Right lobe of liver (tissue), 6 donors: Measurements from ENCODE around the gene ZFPL1. TPM values are rescaled to one million over a fixed set of nuclear protein-coding genes. Genes with fewer than 3 reads are reported as not detected.

Experiments used
- ATAC-seq, 4 donors: fragments of 200-7000 bp; cut with Tn5 transposase; one replicate each; pipeline ENCODE4 v1.9.1; 2020; ENCODE audit warnings: mild to moderate bottlenecking in 4 of 4, moderate library complexity in 4 of 4
- DNase-seq, 3 donors: peaks; one replicate each; pipeline ENCODE4 v3.0.0-alpha.2; 2020
- H3K27ac ChIP-seq, 3 donors: fragments of 200-600 bp; one replicate each; pipeline ENCODE4 v1.8.0; 2022
- H3K27me3 ChIP-seq, 2 donors: fragments of 200-600 bp; one replicate each; pipeline ENCODE4 v1.8.0; 2022
- H3K36me3 ChIP-seq, 4 donors: fragments of 200-600 bp; sonication (generic) in 1 of 4; one replicate each; pipeline versions ENCODE4 v1.5.1 to v1.8.0; 2017 to 2022; ENCODE audit warnings: control low read depth in 1 of 4
- H3K4me1 ChIP-seq, 4 donors: fragments of 200-600 bp; sonication (generic) in 1 of 4; one replicate each; pipeline versions ENCODE4 v1.5.1 to v1.8.0; 2017 to 2022; ENCODE audit warnings: control low read depth in 1 of 4
- H3K4me3 ChIP-seq, 3 donors: fragments of 200-600 bp; one replicate each; pipeline ENCODE4 v1.8.0; 2022
- H3K9me3 ChIP-seq, 4 donors: fragments of 200-600 bp; sonication (generic) in 1 of 4; one replicate each; pipeline versions ENCODE4 v1.5.1 to v1.8.0; 2017 to 2022; ENCODE audit warnings: control low read depth in 1 of 4
- POLR2A ChIP-seq: fragments of 450-650 bp; IDR thresholded peaks from one replicate; pipeline ENCODE4 v1.6.1; 2017; ENCODE audit warnings: antibody characterized with exemption, mild to moderate bottlenecking
- WGBS: methylation state at CpG from one replicate; pipeline ENCODE4 v1.1.6; 2018; ENCODE audit warnings: low coverage, low lambda C conversion rate; ENCODE audit not compliant: insufficient coverage; ENCODE audit errors: missing lambda C conversion rate; 5-methylcytosine and 5-hydroxymethylcytosine counted together
- intact Hi-C, 2 donors: fragments of 100-400 bp; cut with DNase I; formaldehyde crosslinking; loops; one replicate each; pipeline versions ENCODE4 v1.11.2 to v1.14.1; 2022
- total RNA-seq, 6 experiments: library from RNA; depleted of rRNA in 2 of 6; stranded (reverse); fragments of >200 nt in 2 of 6; fragmentation: NEBNext Ultra II Directional in 3 of 6; extraction: Animal tissue kit (Norgen Biotek cat#: 25700) in 3 of 6; gene quantifications; one replicate each; pipeline versions ENCODE4 v1.1.0 to v1.2.4, GENCODE V29; 2016 to 2023
- TF ChIP-seq, protein P1 (sequence below), 4 donors: fragments of 200-600 bp in 3 of 4; fragments of 450-650 bp in 1 of 4; IDR thresholded peaks; one replicate each; pipeline versions ENCODE4 v1.5.1 to v1.8.0; 2016 to 2022; ENCODE audit warnings: antibody characterized with exemption in 4 of 4, mild to moderate bottlenecking in 2 of 4
- donor health status: DM: no; HTN: yes; CAD: no.
- donor health status: DM: no; HTN: no; CAD: no.
- donor health status: DM: no; HTN: no; CAD: no.
- donor health status: DM: no; HTN: yes; CAD: no.
- donor health status: DM: no; HTN: yes; CAD: no.

ZFPL1 gene
- total RNA-seq, 6 experiments from 2014 or later, result 15.4 to 22.4 (median 18.0) TPM

- 83% methylated on average over 3 of the region's 5 CpGs for WGBS
- Histone ChIP-seq H3K36me3 (no peaks in the 10 kb centered on the region), H3K27ac (no peak overlapping the region), H3K27me3 (no peaks in the 10 kb centered on the region), H3K4me3 (no peak overlapping the region), H3K9me3 (no peaks in the 10 kb centered on the region), H3K4me1 (peaks cover 0 to 11% (median 3%) of the 10 kb centered on the region in 4 donors)
- DNase-seq (no peak), ATAC-seq (no peak)
- TF ChIP-seq, protein P1, sequence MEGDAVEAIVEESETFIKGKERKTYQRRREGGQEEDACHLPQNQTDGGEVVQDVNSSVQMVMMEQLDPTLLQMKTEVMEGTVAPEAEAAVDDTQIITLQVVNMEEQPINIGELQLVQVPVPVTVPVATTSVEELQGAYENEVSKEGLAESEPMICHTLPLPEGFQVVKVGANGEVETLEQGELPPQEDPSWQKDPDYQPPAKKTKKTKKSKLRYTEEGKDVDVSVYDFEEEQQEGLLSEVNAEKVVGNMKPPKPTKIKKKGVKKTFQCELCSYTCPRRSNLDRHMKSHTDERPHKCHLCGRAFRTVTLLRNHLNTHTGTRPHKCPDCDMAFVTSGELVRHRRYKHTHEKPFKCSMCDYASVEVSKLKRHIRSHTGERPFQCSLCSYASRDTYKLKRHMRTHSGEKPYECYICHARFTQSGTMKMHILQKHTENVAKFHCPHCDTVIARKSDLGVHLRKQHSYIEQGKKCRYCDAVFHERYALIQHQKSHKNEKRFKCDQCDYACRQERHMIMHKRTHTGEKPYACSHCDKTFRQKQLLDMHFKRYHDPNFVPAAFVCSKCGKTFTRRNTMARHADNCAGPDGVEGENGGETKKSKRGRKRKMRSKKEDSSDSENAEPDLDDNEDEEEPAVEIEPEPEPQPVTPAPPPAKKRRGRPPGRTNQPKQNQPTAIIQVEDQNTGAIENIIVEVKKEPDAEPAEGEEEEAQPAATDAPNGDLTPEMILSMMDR (IDR thresholded peaks at IDR 0.05), result no peak
- intact Hi-C loops, result no loop called here
These were observed 39.0 kb upstream of the ZFPL1 start for GRCh38 chr11:65045061-65045460.

GRCh38 chr11:65045728-65046127 lies 38.3 kb upstream of the ZFPL1 start:
- 93% methylated on average over 3 of the region's 7 CpGs for WGBS
- Histone ChIP-seq H3K27me3 (no peaks in the 10 kb centered on the region), H3K36me3 (no peaks in the 10 kb centered on the region), H3K9me3 (no peaks in the 10 kb centered on the region), H3K4me3 (no peak overlapping the region), H3K27ac (no peak overlapping the region), H3K4me1 (peaks cover 0 to 6% (median 3%) of the 10 kb centered on the region in 4 donors)
- ATAC-seq (no peak), DNase-seq (no peak)
- TF ChIP-seq, protein P1 (IDR thresholded peaks at IDR 0.05), result no peak
- no peak for TF ChIP-seq POLR2A
- intact Hi-C loops, result no loop called here

DNA sequence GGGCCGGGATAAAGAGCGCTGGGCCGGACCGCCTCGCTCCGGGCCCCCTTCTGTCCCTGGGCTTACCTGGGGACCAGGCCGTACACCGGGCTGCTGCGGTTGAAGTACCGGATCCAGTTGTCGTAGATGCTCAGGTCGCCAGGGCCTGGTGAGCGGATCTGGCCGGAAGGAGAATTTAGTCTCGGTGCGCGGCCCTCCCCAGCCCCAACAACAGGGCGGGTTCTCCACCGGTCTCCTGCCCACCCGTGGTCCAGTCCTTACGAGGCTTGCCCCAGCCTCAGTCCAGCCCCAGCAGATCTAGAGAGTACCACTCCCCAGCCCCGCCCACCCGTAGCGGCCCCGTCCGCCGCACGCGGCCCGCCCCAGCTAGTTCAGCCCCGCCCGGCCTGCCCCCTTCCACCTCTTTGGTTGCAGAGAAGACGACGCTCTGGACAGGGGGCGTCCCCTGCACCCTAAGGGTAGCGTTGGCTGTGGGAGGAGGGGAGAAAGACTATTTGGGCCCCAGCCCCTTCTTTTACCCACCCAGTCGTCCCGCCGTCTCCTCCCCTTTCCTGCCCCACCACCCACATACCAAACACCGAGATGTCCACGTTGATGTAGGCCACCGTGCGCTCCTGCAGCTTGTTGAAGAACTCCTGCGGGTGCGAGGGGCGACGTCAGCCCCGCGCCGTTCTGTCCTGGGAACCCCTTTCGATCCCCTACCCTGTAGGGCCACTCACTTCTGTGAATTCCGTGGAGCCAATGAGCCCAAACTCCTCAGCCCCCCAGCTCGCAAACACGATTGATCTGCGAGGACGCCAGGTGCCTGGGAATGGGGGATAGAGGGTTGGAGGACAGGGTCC lies 36.2 kb upstream of the ZFPL1 start:
- WGBS, result 40% methylated on average over 21 of the region's 56 CpGs
- no peak overlapping the region for H3K27ac ChIP-seq
- H3K27me3 ChIP-seq, result no peaks in the 10 kb centered on the region
- no peak for DNase-seq
- H3K36me3 ChIP-seq, result no peaks in the 10 kb centered on the region
- peak overlapping the region; percentile 25 to 39 (median 36) for H3K4me3 ChIP-seq
- no peaks in the 10 kb centered on the region for H3K4me1 ChIP-seq
- no peaks in the 10 kb centered on the region for H3K9me3 ChIP-seq
- no peak for TF ChIP-seq POLR2A
- TF ChIP-seq, protein P1 (IDR thresholded peaks at IDR 0.05), result no peak
- intact Hi-C loops, result no loop called here
- peak; percentile 26 to 36 (median 28) for ATAC-seq

DNA sequence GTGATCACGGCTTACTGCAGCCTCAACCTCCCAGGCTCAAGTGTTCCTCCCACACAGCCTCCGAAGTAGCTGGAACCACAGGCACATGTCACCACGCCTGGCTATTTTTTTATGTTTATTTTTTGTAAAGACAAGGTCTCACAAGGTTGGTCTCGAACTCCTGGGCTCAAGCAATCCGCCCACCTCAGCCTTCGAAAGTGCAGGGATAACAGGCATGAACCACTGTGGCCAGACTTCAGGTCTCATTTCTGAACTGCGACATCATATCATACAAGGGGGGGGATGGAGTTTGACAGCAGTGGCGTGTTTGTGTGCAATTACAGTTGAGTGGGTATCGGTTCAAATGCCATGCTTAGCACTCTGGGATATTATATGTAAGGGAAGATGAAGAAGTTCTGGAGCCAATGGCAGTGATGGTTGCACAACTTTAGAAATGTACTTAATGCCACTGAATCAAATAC lies 32.6 kb upstream of the ZFPL1 start:
- 77% methylated on average over 8 of the region's 9 CpGs for WGBS
- Histone ChIP-seq H3K4me1 (no peaks in the 10 kb centered on the region), H3K27ac (no peak overlapping the region), H3K9me3 (no peaks in the 10 kb centered on the region), H3K27me3 (no peaks in the 10 kb centered on the region), H3K36me3 (no peaks in the 10 kb centered on the region), H3K4me3 (no peak overlapping the region)
- DNase-seq (no peak), ATAC-seq (no peak)
- TF ChIP-seq, protein P1 (IDR thresholded peaks at IDR 0.05), result no peak
- no peak for TF ChIP-seq POLR2A
- intact Hi-C loops, result no loop called here
